Heart left ventricle (tissue), 13 donors: Measurements from ENCODE around the gene BTRC.

Source experiments
- CTCF ChIP-seq, 12 donors: fragments of 200-600 bp; sonication (generic) in 4 of 12; IDR thresholded peaks; one replicate each; pipeline versions ENCODE4 v1.5.0 to v1.8.0; 2018 to 2022; ENCODE audit warnings: antibody characterized with exemption in 12 of 12, mild to moderate bottlenecking in 5 of 12
- POLR2A ChIP-seq, 2 donors: fragments of 450-650 bp; IDR thresholded peaks; one replicate each; pipeline ENCODE4 v1.6.1; 2017; ENCODE audit warnings: antibody characterized with exemption in 2 of 2, mild to moderate bottlenecking in 2 of 2, moderate library complexity in 2 of 2
- donor health status: ischemic (EF 13 %, LVEDD 7.1; RV severe dilation, severe dysfunction).
- donor health status: DM: no; HTN: yes; CAD: no.
- donor health status: DM: no; HTN: no; CAD: no.
- donor health status: ischemic (EF 25% LVEDD 6.9; RV normal size, moderate dysfunction).
- donor health status: ischemic (EF 25% LVEDD 5.7; RV mildly dilated, moderate dysfunction).
- donor health status: ischemic (EF 35%, LVEDD 5.7; RV mildly dilated, moderate dysfunction).
- donor health status: nonischemic (EF 11% LVEDD 7.7; RV severe dilation, severe dysfunction).
- donor health status: DM: yes; HTN: yes; CAD: no.
- donor health status: PGD.
- donor health status: ischemic (EF 29% LVEDD 5.4; RV normal size, mild dysfunction).
- donor health status: nonischemic (EF 23%, LVEDD 6.1; RV moderate dilation, normal function).

- TF ChIP-seq POLR2A (IDR thresholded peaks at IDR 0.05) (no peak), CTCF (IDR thresholded peaks at IDR 0.05) (no peak)
Observed at GRCh38 chr10:101512738-101513137, 158.8 kb downstream of the BTRC start.
